ENCODE data around the gene TMEM179. TPM values are rescaled to one million over a fixed set of nuclear protein-coding genes. Genes with fewer than 3 reads are reported as not detected.

TMEM179 gene
- total RNA-seq, 1 experiment from 2014 or later, result 3.4 TPM

GRCh38 chr14:104603711-104604401 lies 716 bp downstream of the TMEM179 start:
- in situ Hi-C loops (cut with HindIII; ENCODE audit: low pct_unique_long_range_greater_than_20kb, low sequenced_read_pairs) (no loop called here), intact Hi-C loops (cut with micrococcal nuclease; ENCODE audit: unreplicated experiment) (no loop called here)
- H3K9me3 ChIP-seq (ENCODE audit: control insufficient read depth, insufficient read depth, low read depth, low read length), result no peaks in the 10 kb centered on the region
- BruUV-seq (replicated peaks), result no TSS peak
- ChIA-PET POLR2A (no interaction called here), CTCF (no interaction called here)
- H3K27ac ChIP-seq (ENCODE audit: low read length), result no peak overlapping the region
- TF ChIP-seq CTCF (IDR thresholded peaks at IDR 0.05), result no peak
- no peak; a peak in 1 of 4 replicates for TF ChIP-seq REST (IDR thresholded peaks at IDR 0.05; ENCODE audit: insufficient read depth in 1 of 2, low read depth in 2 of 2, low read length in 1 of 2)
- TF ChIP-seq POLR2AphosphoS5 (IDR thresholded peaks at IDR 0.05; ENCODE audit: low read depth, low read length), result no peak
- no peak for TF ChIP-seq TCF7L2 (IDR thresholded peaks at IDR 0.05; ENCODE audit: low read depth, low read length)
- no peak for TF ChIP-seq SIN3A (IDR thresholded peaks at IDR 0.05; ENCODE audit: borderline replicate concordance, insufficient read depth, low read depth, low read length)
- ATAC-seq, result peak; percentile 58
- no peaks in the 10 kb centered on the region for H3K36me3 ChIP-seq (ENCODE audit: control insufficient read depth, insufficient read depth, low read length)
- no peaks in the 10 kb centered on the region for H3K4me1 ChIP-seq (ENCODE audit: control insufficient read depth, insufficient read depth, low read length)
- H3K27me3 ChIP-seq (ENCODE audit: control insufficient read depth, insufficient read depth, low read length), result peaks cover 9% of the 10 kb centered on the region
- no peak for DNase-seq (ENCODE audit: low read depth, low spot score)
- H3K4me3 ChIP-seq (ENCODE audit: low read depth in 2 of 2, low read length in 2 of 2), result peak overlapping the region; percentile 26 to 29; a peak in 3 of 4 replicates

- Histone ChIP-seq H3K27ac (ENCODE audit: low read length) (no peak overlapping the region), H3K4me1 (ENCODE audit: control insufficient read depth, insufficient read depth, low read length) (no peaks in the 10 kb centered on the region), H3K27me3 (ENCODE audit: control insufficient read depth, insufficient read depth, low read length) (peaks cover 6% of the 10 kb centered on the region), H3K36me3 (ENCODE audit: control insufficient read depth, insufficient read depth, low read length) (no peaks in the 10 kb centered on the region), H3K9me3 (ENCODE audit: control insufficient read depth, insufficient read depth, low read depth, low read length) (no peaks in the 10 kb centered on the region), H3K4me3 (ENCODE audit: low read depth in 2 of 2, low read length in 2 of 2) (no peak overlapping the region)
- no peak for DNase-seq (ENCODE audit: low read depth, low spot score)
- TF ChIP-seq TCF7L2 (IDR thresholded peaks at IDR 0.05; ENCODE audit: low read depth, low read length) (no peak), SIN3A (IDR thresholded peaks at IDR 0.05; ENCODE audit: borderline replicate concordance, insufficient read depth, low read depth, low read length) (no peak), CTCF (IDR thresholded peaks at IDR 0.05) (no peak), REST (IDR thresholded peaks at IDR 0.05; ENCODE audit: insufficient read depth in 1 of 2, low read depth in 2 of 2, low read length in 1 of 2) (no peak), POLR2AphosphoS5 (IDR thresholded peaks at IDR 0.05; ENCODE audit: low read depth, low read length) (no peak)
- ChIA-PET CTCF (no interaction called here), POLR2A (no interaction called here)
- intact Hi-C loops (cut with micrococcal nuclease; ENCODE audit: unreplicated experiment), result no loop called here
- ATAC-seq, result no peak
- in situ Hi-C loops (cut with HindIII; ENCODE audit: low pct_unique_long_range_greater_than_20kb, low sequenced_read_pairs), result no loop called here
- no TSS peak for BruUV-seq (replicated peaks)
Measured at GRCh38 chr14:104602933-104603325, 1.6 kb downstream of the TMEM179 start.
